Mammary epithelial cell (primary cell): ENCODE results near the gene DAAM2.

Source experiments
- CTCF ChIP-seq, 2 donors: IDR thresholded peaks in 1 of 2; conservative IDR thresholded peaks in 1 of 2; 2 replicates each; pipeline ENCODE4 v1.5.1; 2011 to 2012; ENCODE audit warnings: inconsistent platforms in 2 of 2, low read length in 2 of 2, mild to moderate bottlenecking in 2 of 2, control low read depth in 1 of 2, low read depth in 1 of 2; ENCODE audit not compliant: insufficient read depth in 1 of 2; ENCODE audit errors: extremely low read depth in 1 of 2
- EZH2 ChIP-seq: IDR thresholded peaks from 2 replicates; pipeline ENCODE4 v1.6.1; 2012; ENCODE audit warnings: low read length, inconsistent platforms, borderline replicate concordance

GRCh38 chr6:39927159-39927558, 135.0 kb downstream of the DAAM2 start:
- no peak for TF ChIP-seq CTCF (conservative IDR thresholded peaks at IDR 0.05 in 1 of 2, IDR thresholded peaks at IDR 0.05 in 1 of 2; ENCODE audit: extremely low read depth in 1 of 2, insufficient read depth in 1 of 2, low read depth in 1 of 2, low read length in 2 of 2)
- no peak for TF ChIP-seq EZH2
